Activated T-helper 2 cell treated with anti-CD3 and anti-CD28 coated beads, Interferon-gamma antibody, Interleukin-2, Interleukin-4, amounts not matched to agents 10 μg/mL and 5 μg/mL and 100 μg/mL, durations not matched to agents 14 hours and 24 hours and 36 hours (primary cell): ENCODE results near the gene ANKRD44. TPM values are rescaled to one million over a fixed set of nuclear protein-coding genes. Genes with fewer than 3 reads are reported as not detected.
"Not testable (repeated sequence)": the region's sequence is repeated elsewhere in the genome, so short reads cannot be mapped to it uniquely, and the experiment has no call there.

Experiments used
- DNase-seq: peaks from one replicate; pipeline ENCODE4 v3.0.0; 2021; ENCODE audit warnings: low spot score
- H3K27ac Mint-ChIP-seq: one replicate; pipeline ENCODE4 v1.8.0; 2021; ENCODE audit warnings: mixed read lengths
- H3K27me3 Mint-ChIP-seq: one replicate; pipeline ENCODE4 v1.8.0; 2021; ENCODE audit warnings: low read depth, mixed read lengths
- H3K36me3 Mint-ChIP-seq: one replicate; pipeline ENCODE4 v1.8.0; 2021; ENCODE audit warnings: low read depth, mixed read lengths
- H3K4me1 Mint-ChIP-seq: one replicate; pipeline ENCODE4 v1.8.0; 2021; ENCODE audit warnings: low read depth, mixed read lengths
- H3K4me3 Mint-ChIP-seq: one replicate; pipeline ENCODE4 v1.8.0; 2021; ENCODE audit warnings: low read depth, mild to moderate bottlenecking, moderate library complexity, mixed read lengths
- H3K9me3 Mint-ChIP-seq: one replicate; pipeline ENCODE4 v1.8.0; 2021; ENCODE audit warnings: mixed read lengths
- intact Hi-C: fragments of 100-400 bp; cut with micrococcal nuclease; formaldehyde crosslinking; loops from one replicate; pipeline ENCODE4 v1.15.1; 2023
- total RNA-seq: library from RNA; stranded (reverse); gene quantifications from 2 replicates; pipeline ENCODE4 v1.2.3, GENCODE V29; 2022

Gene ANKRD44
- total RNA-seq, 1 donor from 2014 or later, result 120 TPM

DNA sequence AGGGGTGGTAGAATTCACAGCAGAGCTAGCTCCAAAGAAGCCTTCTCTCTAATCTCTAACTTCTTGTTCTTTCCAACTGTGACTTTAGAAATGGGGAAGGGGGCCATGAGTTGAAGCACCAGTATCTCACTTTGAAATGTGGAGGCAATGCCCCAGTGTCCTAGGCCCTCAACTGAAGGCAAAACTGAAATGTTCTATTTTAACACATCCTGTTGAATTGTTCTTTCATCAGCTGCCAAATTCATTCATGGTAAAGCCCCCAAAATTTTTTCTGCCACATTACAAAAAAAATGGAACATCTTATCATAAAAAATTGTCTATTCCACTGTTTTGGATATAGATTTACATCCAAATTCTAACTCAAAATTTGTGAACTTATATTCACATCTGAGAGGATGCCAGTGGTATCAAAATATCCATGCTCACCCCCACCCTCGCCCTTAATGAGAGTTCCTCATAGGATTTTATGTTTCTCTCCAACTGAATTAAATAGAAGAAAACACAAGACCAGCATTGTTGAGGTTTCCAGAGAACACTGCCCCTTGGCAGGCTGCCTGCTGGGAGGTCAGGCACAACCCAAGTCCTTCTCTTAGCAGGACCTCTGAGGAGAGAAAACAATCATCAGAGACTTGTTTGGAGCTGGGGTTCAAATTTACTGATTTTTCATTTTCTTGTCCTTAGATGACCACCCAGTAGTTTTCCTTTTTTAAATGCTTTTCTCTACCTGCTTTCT lies 236.7 kb downstream of the ANKRD44 start:
- intact Hi-C loops, result no loop called here
- Mint-ChIP-seq H3K4me3 (no peak overlapping the region), H3K27ac (no peak overlapping the region), H3K36me3 (peaks cover 83% of the 10 kb centered on the region), H3K27me3 (no peaks in the 10 kb centered on the region), H3K4me1 (peaks cover 27% of the 10 kb centered on the region), H3K9me3 (peaks cover 28% of the 10 kb centered on the region)
- no peak for DNase-seq

DNA sequence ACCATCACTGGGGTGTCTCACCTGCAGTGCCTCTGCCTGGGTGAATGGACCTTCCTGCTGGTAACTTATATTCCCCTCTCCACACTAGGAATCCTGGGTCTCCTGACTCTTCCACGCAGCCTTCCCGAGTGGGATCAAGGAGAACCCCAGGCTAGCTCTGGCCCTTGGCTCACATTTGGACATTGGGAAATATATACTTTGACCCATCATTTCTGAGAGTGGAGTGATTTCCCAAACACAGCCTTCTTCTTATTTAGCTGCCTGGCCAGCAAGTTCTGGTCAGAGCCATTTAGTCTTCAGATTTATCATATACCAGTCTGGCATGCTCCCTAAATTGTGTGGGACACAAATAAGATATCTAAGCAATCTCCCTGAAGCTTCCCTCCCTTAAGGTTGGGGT lies 237.3 kb downstream of the ANKRD44 start:
- no peak for DNase-seq
- H3K27me3 Mint-ChIP-seq, result no peaks in the 10 kb centered on the region
- no peak overlapping the region for H3K27ac Mint-ChIP-seq
- peaks cover 28% of the 10 kb centered on the region for H3K9me3 Mint-ChIP-seq
- intact Hi-C loops, result no loop called here
- peaks cover 83% of the 10 kb centered on the region for H3K36me3 Mint-ChIP-seq
- peaks cover 27% of the 10 kb centered on the region for H3K4me1 Mint-ChIP-seq
- H3K4me3 Mint-ChIP-seq, result no peak overlapping the region

DNA sequence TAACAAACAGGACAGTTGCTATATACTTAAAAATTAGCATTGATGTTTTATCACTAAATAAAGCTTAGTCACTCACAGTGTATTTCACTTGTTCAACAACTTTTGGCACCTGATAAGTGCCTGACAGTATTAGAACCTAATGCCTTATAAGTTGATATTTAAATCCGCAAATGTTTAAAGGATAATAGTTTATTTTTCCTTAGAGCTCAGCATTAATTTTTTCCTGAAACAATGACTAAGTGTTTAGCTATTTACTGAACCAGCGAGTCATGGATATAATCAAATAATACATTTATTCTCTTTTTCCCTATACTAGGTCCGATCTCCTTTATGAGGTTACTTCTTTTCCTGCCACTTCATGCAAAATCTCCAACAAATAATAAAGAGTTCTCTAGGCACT lies 238.0 kb downstream of the ANKRD44 start:
- peaks cover 28% of the 10 kb centered on the region for H3K9me3 Mint-ChIP-seq
- H3K27ac Mint-ChIP-seq, result no peak overlapping the region
- no peak overlapping the region for H3K4me3 Mint-ChIP-seq
- no peaks in the 10 kb centered on the region for H3K27me3 Mint-ChIP-seq
- DNase-seq, result no peak
- peaks cover 76% of the 10 kb centered on the region for H3K36me3 Mint-ChIP-seq
- H3K4me1 Mint-ChIP-seq, result peaks cover 27% of the 10 kb centered on the region
- intact Hi-C loops, result no loop called here

DNA sequence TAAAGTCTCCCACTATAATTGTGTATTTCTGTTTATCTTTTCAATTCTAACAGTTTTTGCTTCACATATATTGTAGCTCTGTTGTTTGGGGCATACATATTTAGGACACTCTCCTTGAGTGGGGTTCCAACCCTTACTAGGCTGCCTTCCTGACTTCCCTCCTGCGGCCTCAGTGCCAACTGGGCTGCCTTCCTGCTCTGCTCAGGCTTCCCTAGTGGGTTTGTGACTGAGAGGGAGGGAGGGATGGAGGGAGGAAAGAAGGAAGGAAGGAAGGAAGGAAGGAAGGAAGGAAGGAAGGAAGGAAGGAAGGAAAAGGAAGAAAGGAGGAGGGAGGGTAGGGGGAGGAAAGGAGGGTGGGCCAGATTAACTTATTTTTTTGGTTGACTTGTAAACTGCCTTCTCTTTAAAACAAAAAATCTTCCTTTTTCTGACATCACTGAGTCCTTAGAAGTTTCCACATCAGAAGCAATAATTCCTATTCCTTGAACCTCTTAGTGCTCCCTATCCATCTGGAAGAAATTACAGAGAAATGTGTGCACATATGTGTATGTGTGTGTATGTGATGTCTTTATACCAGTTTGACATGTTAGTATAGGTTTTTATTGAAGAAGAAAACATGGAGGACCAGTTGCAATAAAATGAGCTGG lies 238.7 kb downstream of the ANKRD44 start:
- intact Hi-C loops, result no loop called here
- Mint-ChIP-seq H3K4me3 (no peak overlapping the region), H3K36me3 (peaks cover 74% of the 10 kb centered on the region), H3K27me3 (no peaks in the 10 kb centered on the region), H3K4me1 (peaks cover 27% of the 10 kb centered on the region), H3K9me3 (peaks cover 21% of the 10 kb centered on the region), H3K27ac (peak overlapping the region; percentile 57)
- no peak for DNase-seq

DNA sequence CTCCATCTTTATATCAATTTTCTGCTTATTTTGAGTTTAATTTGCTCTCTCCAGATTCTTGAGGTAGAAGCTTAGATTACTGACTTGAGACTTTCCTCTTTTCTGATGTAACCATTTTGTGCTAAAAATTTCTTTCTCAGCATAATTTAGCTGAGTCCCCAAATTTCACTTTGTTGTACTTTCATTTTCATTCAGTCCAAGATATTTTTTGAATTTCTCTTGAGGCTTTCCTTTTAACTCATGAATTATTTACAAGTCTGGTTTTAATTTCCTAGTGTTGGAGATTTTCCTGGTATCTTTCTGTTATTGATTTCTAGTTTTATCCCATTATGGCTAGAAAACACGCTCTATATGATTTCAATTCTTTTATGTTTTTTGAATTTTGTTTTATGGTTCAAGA lies 239.4 kb downstream of the ANKRD44 start:
- intact Hi-C loops, result no loop called here
- no peak for DNase-seq
- H3K36me3 Mint-ChIP-seq, result peaks cover 74% of the 10 kb centered on the region
- no peaks in the 10 kb centered on the region for H3K27me3 Mint-ChIP-seq
- peaks cover 29% of the 10 kb centered on the region for H3K4me1 Mint-ChIP-seq
- no peak overlapping the region for H3K4me3 Mint-ChIP-seq
- H3K9me3 Mint-ChIP-seq, result peaks cover 17% of the 10 kb centered on the region
- H3K27ac Mint-ChIP-seq, result peak overlapping the region; percentile 57

DNA sequence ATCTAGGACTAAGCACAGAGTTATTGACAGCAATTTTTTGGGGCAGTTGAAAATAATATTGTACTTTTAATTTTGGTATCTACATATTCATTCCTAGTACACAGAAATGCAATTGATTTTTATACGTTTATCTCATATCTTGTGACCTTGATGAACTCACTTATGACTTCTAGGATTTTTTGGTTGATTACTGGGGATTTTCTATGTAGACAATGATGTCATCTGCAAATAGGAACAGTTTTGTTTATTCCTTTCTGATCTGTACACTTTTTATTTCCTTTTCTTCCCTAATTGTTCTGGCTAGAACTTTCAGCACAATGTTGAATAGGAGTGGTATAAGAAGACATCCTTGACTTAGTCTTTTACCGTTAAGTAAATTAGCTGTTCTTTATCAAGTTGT lies 240.6 kb downstream of the ANKRD44 start:
- DNase-seq, result no peak
- Mint-ChIP-seq H3K36me3 (peaks cover 77% of the 10 kb centered on the region), H3K4me3 (no peak overlapping the region), H3K27me3 (no peaks in the 10 kb centered on the region), H3K27ac (no peak overlapping the region), H3K4me1 (peaks cover 31% of the 10 kb centered on the region), H3K9me3 (peaks cover 17% of the 10 kb centered on the region)
- intact Hi-C loops, result no loop called here

DNA sequence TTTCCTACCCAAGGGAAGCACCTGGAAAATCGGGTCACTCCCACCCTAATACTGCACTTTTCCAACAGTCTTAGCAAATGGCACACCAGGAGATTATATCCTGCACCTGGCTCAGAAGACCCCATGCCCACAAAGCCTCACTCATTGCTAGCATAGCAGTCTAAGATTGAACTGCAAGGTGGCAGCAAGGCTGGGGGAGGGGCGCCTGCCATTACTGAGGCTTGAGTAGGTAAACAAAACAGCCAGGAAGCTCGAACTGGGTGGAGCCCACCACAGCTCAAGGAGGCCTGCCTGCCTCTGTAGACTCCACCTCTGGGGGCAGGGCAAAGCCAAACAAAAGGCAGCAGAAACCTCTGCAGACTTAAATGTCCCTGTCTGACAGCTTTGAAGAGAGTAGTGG lies 248.0 kb downstream of the ANKRD44 start:
- H3K27me3 Mint-ChIP-seq, H3K9me3 Mint-ChIP-seq, intact Hi-C loops, H3K27ac Mint-ChIP-seq, H3K4me3 Mint-ChIP-seq: not testable (repeated sequence)
- peak; percentile 55 for DNase-seq
- Mint-ChIP-seq H3K4me1 (peaks cover 30% of the 10 kb centered on the region), H3K36me3 (peaks cover 90% of the 10 kb centered on the region)

DNA sequence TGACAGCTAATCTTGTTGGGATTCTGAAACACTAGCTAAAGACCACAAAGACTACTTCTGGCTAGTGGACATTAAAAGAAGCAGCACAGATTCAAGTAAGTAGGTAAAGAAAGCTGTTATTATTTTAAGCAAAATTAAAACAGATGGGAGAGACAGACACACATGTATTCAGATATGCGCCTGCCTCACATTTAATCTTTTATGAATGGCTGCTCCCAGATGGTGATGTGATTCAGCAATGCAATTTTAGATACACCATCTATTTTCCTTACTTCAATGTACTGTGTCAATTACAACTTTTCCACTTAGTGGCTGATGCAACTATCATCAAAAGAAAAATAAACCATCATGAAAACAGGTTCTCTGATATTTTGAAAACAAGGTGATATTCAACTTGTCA lies 251.1 kb downstream of the ANKRD44 start:
- no peak for DNase-seq
- intact Hi-C loops, result no loop called here
- no peak overlapping the region for H3K27ac Mint-ChIP-seq
- peaks cover 21% of the 10 kb centered on the region for H3K9me3 Mint-ChIP-seq
- peaks cover 92% of the 10 kb centered on the region for H3K36me3 Mint-ChIP-seq
- H3K4me3 Mint-ChIP-seq, result no peak overlapping the region
- H3K27me3 Mint-ChIP-seq, result no peaks in the 10 kb centered on the region
- H3K4me1 Mint-ChIP-seq, result peaks cover 29% of the 10 kb centered on the region

DNA sequence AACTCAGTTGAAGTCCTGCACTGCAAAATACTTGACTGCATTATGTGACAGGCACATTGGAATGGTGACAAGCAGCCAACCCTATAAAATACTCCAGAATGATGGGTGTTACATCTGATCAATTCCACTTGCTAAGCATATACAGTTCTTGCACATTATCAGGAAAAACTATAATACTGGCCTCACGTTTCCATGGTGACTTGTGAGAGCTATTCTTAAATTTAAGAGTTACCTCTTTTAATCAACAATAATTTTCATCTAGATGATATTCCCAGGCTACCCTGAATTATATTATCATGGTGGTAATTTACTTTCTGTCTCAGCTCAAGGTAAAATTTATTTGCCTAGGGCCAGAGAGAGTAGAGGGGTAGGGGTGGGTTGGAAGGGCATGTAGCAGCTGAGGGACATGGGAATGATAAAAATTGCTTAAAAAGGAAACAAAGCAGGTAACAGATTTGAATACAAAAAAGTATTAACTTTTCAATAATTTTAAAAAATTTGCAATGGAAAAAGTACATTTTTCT lies 251.7 kb downstream of the ANKRD44 start:
- Mint-ChIP-seq H3K9me3 (peaks cover 27% of the 10 kb centered on the region), H3K27me3 (no peaks in the 10 kb centered on the region), H3K4me1 (peaks cover 28% of the 10 kb centered on the region), H3K36me3 (peaks cover 92% of the 10 kb centered on the region), H3K4me3 (no peak overlapping the region), H3K27ac (no peak overlapping the region)
- intact Hi-C loops, result no loop called here
- no peak for DNase-seq

DNA sequence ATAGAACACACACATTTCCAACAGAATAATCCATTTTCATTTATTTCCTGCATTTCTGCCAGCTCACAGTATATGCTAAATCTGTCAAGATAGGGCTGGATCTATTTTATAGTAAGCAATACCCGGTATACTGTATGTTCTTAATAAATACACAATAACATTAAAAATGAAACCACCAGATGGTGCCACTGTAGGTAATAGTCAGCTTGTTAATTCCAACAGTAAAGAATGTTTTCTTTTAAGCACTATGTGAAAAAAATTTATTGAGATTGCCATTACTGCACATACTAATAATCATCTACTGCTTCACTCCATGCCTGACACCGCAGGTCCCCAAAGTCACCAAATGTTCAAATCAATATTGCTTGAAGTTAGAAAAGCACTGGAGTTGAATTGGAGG lies 252.6 kb downstream of the ANKRD44 start:
- DNase-seq, result no peak
- intact Hi-C loops, result no loop called here
- H3K9me3 Mint-ChIP-seq, result peaks cover 30% of the 10 kb centered on the region
- H3K4me1 Mint-ChIP-seq, result peaks cover 21% of the 10 kb centered on the region
- no peaks in the 10 kb centered on the region for H3K27me3 Mint-ChIP-seq
- peaks cover 92% of the 10 kb centered on the region for H3K36me3 Mint-ChIP-seq
- no peak overlapping the region for H3K4me3 Mint-ChIP-seq
- no peak overlapping the region for H3K27ac Mint-ChIP-seq

DNA sequence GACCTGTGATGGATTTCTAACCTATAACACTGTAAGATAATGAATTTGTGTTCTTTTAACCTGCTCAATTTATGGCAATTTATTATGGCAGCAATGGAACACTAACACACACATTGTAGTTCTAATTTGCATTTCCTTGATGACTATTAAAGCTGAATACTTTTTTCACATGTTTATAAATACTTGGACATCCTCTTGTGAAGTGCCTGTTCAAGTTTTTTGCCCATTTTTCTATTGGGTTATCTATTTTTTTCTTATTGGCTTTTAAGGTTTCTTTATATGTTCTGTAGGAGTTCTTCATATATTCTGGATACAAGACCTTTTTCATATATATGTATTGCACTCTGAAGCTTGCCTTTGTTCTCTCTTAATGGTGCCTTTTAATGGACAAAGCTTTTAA lies 255.5 kb downstream of the ANKRD44 start:
- no peak for DNase-seq
- Mint-ChIP-seq H3K9me3 (peaks cover 30% of the 10 kb centered on the region), H3K27ac (no peak overlapping the region), H3K4me3 (no peak overlapping the region), H3K27me3 (no peaks in the 10 kb centered on the region), H3K36me3 (peaks cover 97% of the 10 kb centered on the region), H3K4me1 (peaks cover 16% of the 10 kb centered on the region)
- intact Hi-C loops, result no loop called here

DNA sequence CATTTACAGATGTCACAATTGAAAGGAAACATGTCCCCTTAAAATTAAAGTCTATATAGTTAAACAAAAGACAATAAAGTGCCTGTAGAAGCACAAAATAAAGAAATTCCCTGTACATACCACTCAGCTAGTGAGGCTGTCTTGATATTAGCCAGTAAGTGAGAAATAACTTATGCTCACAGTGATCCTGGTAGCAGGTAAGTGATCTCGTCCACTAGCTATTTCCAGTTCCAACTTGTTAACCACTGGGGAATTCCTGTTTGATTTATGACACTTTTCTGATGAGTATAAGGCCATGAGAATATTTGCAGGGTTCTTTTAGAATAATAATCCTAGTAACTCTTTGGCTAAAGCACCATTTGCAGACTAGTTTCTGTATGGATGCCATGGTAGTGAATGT lies 256.1 kb downstream of the ANKRD44 start:
- H3K27ac Mint-ChIP-seq, result no peak overlapping the region
- H3K36me3 Mint-ChIP-seq, result peaks cover 97% of the 10 kb centered on the region
- no peak for DNase-seq
- intact Hi-C loops, result no loop called here
- H3K9me3 Mint-ChIP-seq, result peaks cover 30% of the 10 kb centered on the region
- H3K4me1 Mint-ChIP-seq, result peaks cover 16% of the 10 kb centered on the region
- H3K27me3 Mint-ChIP-seq, result no peaks in the 10 kb centered on the region
- no peak overlapping the region for H3K4me3 Mint-ChIP-seq

DNA sequence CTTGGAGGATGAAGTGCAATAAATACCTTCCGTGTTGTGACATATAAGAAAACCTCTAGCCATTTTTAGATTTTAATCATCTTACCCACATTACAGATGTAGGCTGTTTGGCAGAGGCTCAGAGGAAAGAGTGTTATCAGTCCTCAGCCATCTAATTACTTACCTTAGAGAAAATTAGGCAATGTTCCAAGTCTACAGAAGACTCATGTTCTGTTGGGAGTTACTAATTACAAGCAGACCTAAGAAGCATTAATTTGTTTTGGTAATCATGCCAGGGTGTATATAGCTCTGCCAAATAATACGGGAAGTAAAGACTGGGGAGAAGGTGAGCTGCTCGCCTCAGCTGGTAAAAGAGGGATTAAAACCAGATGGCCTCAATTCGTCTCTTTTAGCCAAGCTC lies 258.2 kb downstream of the ANKRD44 start:
- Mint-ChIP-seq H3K4me1 (peaks cover 14% of the 10 kb centered on the region), H3K4me3 (no peak overlapping the region), H3K9me3 (peaks cover 30% of the 10 kb centered on the region), H3K27ac (no peak overlapping the region), H3K36me3 (peaks cover 96% of the 10 kb centered on the region), H3K27me3 (no peaks in the 10 kb centered on the region)
- intact Hi-C loops, result no loop called here
- DNase-seq, result no peak
